Activated CD4-positive, alpha-beta T cell treated with anti-CD3 and anti-CD28 coated beads, Interleukin-2, amount 50 U/mL, for 1 hour (primary cell): ENCODE data around the gene GALC.

Source experiments
- DNase-seq: peaks from one replicate; pipeline ENCODE4 v3.0.0-alpha.2; 2020

Gene GALC

GRCh38 chr14:87952307-87953094 is 40.5 kb downstream of the GALC start:
- DNase-seq, result no peak

GRCh38 chr14:87944987-87945604 is 47.9 kb downstream of the GALC start:
- no peak for DNase-seq

- DNase-seq, result no peak
These were observed 52.1 kb downstream of the GALC start for GRCh38 chr14:87940894-87941293.

- DNase-seq, result no peak
These were observed 52.6 kb downstream of the GALC start for GRCh38 chr14:87940382-87940781.

GRCh38 chr14:87935886-87936285 is 57.1 kb downstream of the GALC start:
- DNase-seq, result no peak

- DNase-seq, result no peak
These were observed 57.7 kb downstream of the GALC start for GRCh38 chr14:87935081-87935828.

GRCh38 chr14:87934185-87934584 is 58.8 kb downstream of the GALC start:
- DNase-seq, result no peak

GRCh38 chr14:87916886-87917275 is 76.1 kb downstream of the GALC start:
- DNase-seq, result no peak

- DNase-seq, result no peak
These were observed 76.7 kb downstream of the GALC start for GRCh38 chr14:87916103-87916885.

- no peak for DNase-seq
These were observed 84.4 kb downstream of the GALC start for GRCh38 chr14:87908550-87908949.

GRCh38 chr14:87901652-87902051 is 91.3 kb downstream of the GALC start:
- DNase-seq, result no peak

GRCh38 chr14:87901236-87901635 is 91.7 kb downstream of the GALC start:
- no peak for DNase-seq

- DNase-seq, result no peak
These were observed 93.8 kb downstream of the GALC start for GRCh38 chr14:87899228-87899627.

- DNase-seq, result no peak
These were observed 94.7 kb downstream of the GALC start for GRCh38 chr14:87898301-87898700.

GRCh38 chr14:87896393-87897380 is 96.3 kb downstream of the GALC start:
- DNase-seq, result no peak

- DNase-seq, result no peak
These were observed 98.1 kb downstream of the GALC start for GRCh38 chr14:87894920-87895319.

- DNase-seq, result no peak
These were observed 100.2 kb downstream of the GALC start for GRCh38 chr14:87892763-87893162.

GRCh38 chr14:87888136-87888999 is 104.6 kb downstream of the GALC start:
- no peak for DNase-seq

- DNase-seq, result no peak
These were observed 109.2 kb downstream of the GALC start for GRCh38 chr14:87883750-87884149.
